Renal cortex interstitium (tissue), 11 donors: ENCODE measurements around the gene CDC42BPA. TPM values are rescaled to one million over a fixed set of nuclear protein-coding genes. Genes with fewer than 3 reads are reported as not detected.

ENCODE experiments used
- DNase-seq, 11 donors: peaks; one replicate each; pipeline ENCODE4 v3.0.0-alpha.2; 2013; ENCODE audit warnings: low read depth in 9 of 11, low spot score in 4 of 11; ENCODE audit errors: extremely low read depth in 1 of 11
- polyA plus RNA-seq, 3 donors: library from polyadenylated mRNA; unstranded; fragments of 120-200 nt; gene quantifications; one replicate each; pipeline ENCODE4 v1.2.1, GENCODE V29; 2013; ENCODE audit not compliant: insufficient read length in 3 of 3

CDC42BPA gene
- polyA plus RNA-seq, 3 donors: 38.6 to 41.9 (median 40.5) TPM

- DNase-seq: no peak
Measured at GRCh38 chr1:227228201-227228600, 90.1 kb downstream of the CDC42BPA start.

DNA sequence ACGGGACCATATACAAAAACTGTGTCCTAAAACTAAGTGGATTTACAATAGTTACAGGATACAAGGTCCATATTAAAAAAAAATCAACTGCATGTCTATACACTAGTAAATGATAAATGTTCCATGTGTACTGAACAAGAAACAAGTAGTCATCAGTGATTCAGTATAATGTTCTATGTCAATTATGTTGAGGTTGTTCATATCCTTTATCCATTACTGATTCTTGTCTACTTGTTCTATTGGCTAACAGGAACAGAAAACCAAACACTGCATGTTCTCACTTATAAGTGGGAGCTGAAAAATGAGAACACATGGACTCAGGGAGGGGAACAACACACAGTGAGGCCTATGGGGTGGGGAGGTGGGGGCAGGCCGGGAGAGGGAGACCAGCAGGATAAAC is 90.5 kb downstream of the CDC42BPA start:
- DNase-seq: no peak

DNA sequence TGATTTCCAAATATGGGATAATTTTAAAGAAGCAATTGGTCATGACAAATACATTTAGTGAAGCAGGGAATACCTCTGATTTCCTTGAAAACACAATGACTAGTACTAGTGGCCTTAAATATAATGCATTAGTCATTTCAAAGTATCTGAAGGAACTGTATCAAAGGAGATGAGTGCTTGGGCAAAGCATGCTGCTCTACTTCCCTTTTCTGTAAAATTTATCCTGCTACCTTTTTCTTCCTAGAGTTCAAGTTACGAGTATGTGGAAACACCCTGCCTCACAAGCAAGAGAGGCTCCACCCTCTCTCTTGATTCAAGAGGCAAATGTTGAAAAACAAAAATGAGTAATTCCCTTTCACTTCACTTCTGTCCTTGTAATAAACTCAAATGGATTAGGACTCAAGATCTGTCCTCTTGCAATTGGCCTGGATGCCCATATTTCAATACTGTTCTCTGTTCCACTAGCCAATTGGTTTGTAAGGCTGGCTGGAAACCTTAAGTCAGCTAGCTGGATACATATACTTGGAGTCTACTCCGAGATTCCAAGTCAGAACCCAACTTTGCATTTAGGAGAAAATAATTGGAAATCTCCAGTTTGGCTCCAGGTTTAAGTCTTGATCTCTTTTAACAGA is 92.5 kb downstream of the CDC42BPA start:
- no peak for DNase-seq

- DNase-seq: no peak
Measured at GRCh38 chr1:227223171-227223806, 95.0 kb downstream of the CDC42BPA start.

DNA sequence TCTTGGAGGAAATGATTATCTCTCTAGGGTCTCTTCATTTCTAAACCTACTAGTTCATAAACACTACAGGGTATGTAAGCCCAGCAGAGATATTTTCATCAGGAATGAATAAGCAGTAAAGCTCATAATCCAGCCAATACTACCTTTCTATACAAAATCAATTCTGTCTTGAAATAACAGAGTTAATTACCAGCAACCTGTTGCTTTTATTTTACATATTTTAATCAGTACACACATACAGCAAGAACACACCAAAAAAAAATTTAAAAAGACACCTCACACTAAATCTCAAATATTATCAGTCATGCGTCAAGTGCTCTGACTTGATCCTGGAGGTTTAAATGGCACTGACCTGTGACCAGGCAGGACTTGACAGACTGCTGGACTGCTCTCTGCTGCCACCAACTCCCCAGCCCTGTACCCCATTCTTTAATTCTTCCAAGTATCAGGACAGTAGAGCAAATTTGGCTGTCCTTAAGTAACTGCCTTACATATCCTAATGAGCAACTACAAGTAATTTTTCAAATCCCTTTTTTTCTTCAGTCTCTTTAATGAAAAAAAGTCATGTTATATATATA is 98.5 kb downstream of the CDC42BPA start:
- no peak for DNase-seq

- DNase-seq: peak in 2 of 11 donors; percentile 4 to 17
Measured at GRCh38 chr1:227218870-227219573, 99.3 kb downstream of the CDC42BPA start.

DNA sequence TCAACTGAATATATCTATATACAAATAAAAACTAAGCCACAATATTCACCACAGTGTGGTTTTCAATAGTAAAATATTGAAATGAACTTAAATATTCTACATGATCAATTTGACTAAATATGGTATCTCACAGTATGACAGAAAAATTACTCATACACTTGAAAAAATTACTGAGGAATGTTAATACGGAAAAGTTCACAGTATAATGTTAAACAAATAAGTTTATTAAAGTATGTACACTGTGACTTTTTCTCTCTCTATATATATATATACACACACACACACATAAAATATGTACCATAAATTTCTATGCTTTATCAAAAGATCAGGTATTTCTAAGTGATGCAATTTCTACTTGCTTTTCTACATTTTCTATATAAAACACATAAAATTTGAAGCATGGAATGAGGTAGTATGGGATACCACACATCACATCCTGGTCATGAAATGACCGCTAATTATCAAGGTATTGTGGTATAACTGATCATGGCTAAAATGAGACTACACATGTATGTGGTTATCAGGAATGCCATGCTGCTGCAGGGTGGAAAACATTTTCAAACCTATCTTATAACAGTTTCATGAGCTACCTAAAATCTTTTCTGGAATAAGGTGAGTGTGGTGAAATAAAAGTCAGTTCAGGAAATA is 102.3 kb downstream of the CDC42BPA start:
- no peak for DNase-seq

DNA sequence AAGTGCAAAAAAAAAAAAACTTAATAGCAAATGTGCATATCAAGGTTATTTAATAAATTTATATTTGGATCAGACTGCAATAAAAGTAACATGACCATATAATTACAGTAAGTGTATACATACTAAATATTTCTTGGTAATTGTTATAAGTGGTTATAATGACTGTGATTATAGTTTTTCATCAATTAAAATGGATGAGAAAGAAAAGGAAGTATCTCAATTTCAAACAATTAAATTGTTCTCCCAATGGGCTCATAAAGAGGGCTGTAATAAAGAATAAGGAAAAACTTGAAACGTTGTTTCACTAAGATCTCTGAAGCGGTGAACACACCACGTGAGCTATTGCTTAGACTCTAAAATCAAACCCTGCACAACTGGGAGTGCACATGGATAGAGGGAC is 104.1 kb downstream of the CDC42BPA start:
- DNase-seq: no peak

- no peak for DNase-seq
Measured at GRCh38 chr1:227213426-227213825, 104.9 kb downstream of the CDC42BPA start.

- no peak for DNase-seq
Measured at GRCh38 chr1:227212164-227212563, 106.1 kb downstream of the CDC42BPA start.

- DNase-seq: no peak
Measured at GRCh38 chr1:227210604-227211003, 107.7 kb downstream of the CDC42BPA start.

DNA sequence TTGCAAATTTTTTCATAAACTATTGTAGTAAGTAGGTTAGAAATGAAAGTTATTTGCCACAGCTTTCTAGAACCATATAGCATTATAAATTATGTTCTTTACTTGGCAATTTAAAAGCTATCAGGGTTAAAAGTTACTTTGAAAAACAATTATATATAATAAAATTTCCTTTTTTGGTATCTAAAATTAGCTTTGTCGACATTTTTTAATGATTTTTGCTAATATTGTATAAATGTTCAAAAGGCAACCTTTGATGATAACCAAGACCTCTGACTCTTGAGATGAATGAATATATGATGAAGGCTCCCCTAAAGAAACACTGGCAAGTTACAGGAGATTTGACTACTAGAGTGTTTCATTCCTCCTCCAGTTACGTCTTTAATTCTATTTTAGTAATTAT is 121.2 kb downstream of the CDC42BPA start:
- DNase-seq: no peak

DNA sequence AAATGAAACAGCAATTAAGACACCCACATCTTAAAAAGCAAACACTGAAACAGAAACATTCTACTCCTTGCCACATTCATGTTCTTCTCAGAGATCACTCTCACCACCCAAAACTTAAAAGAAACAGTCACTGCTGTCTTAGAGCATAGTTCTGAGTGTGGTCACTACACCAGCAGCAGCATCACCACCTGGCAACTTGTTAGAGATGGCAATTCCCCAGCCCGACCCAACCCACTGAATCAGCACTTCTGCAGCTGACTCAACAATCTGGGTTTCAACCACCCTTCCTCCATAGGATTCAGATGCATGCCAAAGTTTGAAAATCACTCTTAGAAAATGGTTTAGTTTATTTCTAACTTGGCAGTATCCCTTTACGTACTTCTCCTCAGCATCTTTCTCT is 126.1 kb downstream of the CDC42BPA start:
- DNase-seq: no peak

DNA sequence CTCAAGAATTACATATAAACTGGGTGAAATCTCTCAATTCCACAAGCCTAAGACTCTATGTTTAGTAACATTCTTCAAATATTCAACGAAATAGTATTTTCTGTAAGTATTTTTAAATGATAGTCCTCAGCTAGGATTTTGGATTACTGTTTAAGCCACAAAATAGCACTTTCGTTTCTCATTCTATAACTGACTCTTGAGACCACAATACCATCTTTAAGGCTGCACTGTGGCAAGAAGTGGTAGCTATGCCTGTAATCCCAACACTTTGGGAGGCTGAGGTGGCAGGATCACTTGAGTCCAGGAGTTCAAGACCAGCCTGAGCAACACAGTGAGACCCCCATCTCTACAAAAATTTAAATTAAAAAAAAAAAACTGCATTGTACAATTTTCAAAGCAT is 126.7 kb downstream of the CDC42BPA start:
- DNase-seq: no peak

DNA sequence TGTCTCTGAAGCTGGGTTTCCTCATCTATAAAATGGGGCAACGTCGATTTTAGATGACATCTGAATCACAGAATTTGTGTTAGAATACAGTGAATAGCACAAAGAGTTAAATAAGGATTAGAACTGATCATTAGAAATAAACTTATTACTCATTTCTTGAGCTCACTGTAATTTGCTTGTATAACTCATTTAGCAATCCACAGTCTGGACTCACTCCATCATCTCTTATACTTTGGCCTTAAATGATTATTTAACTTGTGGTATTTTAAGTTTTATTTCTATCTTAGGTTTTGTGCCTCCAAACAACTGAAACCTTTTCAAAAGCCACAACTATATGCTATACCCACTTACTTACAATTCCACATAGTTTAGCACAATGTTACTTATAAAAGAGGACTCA is 128.0 kb downstream of the CDC42BPA start:
- no peak for DNase-seq

DNA sequence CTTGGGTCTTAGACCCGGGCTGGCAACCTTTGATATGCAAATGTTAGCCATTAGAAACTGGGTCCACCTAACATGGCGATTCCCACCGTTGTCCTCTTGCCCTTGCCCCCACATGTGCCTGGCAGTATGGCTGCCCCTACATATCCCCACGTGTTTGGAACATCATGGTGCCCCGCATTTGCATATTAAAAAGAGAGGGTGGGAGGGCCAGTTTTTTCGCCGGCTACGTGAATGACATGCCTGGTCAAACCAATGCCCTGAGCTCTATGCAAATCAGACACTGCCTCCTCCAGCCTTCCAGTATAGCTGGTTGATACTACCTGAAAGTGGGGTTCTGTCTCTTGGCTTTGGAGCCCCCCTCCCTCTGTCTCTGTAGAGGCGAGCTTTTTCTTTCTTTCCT is 133.0 kb downstream of the CDC42BPA start:
- DNase-seq: no peak

DNA sequence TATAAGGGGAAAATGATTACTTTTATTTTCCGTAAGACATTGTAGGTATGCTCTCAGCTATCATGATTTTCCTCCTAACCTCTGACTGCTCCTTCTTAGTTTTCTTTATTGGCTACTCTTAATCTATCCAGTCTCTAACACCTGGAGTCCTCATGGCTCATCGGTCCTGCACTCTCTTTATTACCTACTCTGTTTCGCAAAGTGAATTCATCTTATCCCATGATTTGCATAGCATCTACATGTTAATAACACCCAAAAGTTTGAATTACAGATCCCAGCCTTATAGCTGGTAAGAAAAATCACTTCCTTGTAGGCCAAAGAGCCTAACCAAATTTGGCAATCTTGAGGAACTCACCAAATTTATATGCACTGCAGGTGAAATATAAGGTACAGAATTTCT is 136.3 kb downstream of the CDC42BPA start:
- no peak for DNase-seq

DNA sequence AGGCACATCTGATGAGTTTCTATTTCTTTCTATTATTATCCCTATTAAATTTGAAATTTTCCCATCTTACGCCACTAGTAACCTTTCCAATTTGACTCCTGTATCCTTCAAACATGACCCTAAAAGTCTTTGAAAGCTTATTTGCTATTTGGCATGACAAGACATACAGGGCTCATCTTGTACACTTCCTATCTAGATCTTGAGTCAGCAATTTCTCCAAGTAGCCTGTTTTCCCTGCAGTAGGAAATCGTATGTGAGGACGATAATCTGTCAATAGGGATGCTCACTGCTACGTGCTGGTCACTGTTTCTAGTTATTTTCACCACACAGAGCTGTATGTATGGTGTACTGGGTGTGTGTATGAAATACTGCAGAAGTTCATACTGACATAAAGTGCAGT is 142.7 kb downstream of the CDC42BPA start:
- DNase-seq: no peak

DNA sequence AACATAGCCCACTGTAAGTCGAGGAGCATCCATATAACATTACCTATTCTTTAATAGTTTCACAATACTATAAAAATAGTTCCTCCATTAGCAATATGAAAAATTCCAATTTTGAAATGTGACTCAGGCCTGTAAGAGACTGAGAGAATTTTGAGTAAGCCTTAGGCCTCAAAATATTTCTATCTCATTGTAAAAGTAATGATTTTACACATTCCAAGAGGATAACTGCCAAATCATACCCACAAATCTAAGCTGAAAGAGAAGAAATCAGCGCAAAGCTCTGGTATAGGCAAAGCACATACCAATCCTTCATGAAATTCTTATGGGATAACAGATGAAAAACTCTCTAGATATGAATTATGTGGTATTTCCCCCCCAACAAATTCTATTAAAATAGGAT is 144.1 kb downstream of the CDC42BPA start:
- no peak for DNase-seq
